Astrocyte of the hippocampus (primary cell): ENCODE results near the gene SVEP1.
"Not testable (repeated sequence)": the region's sequence is repeated elsewhere in the genome, so short reads cannot be mapped to it uniquely, and the experiment has no call there.

ENCODE experiments used
- DNase-seq: peaks from one replicate; pipeline ENCODE4 v3.0.0; 2011; ENCODE audit warnings: low read depth, low spot score

SVEP1 gene

GRCh38 chr9:110579034-110579861, at the start of gene SVEP1:
SVEP1 (minus strand) TSS chr9:110579741; CDS start chr9:110579543, 198 bp downstream.
- DNase-seq = peak; percentile 62

DNA sequence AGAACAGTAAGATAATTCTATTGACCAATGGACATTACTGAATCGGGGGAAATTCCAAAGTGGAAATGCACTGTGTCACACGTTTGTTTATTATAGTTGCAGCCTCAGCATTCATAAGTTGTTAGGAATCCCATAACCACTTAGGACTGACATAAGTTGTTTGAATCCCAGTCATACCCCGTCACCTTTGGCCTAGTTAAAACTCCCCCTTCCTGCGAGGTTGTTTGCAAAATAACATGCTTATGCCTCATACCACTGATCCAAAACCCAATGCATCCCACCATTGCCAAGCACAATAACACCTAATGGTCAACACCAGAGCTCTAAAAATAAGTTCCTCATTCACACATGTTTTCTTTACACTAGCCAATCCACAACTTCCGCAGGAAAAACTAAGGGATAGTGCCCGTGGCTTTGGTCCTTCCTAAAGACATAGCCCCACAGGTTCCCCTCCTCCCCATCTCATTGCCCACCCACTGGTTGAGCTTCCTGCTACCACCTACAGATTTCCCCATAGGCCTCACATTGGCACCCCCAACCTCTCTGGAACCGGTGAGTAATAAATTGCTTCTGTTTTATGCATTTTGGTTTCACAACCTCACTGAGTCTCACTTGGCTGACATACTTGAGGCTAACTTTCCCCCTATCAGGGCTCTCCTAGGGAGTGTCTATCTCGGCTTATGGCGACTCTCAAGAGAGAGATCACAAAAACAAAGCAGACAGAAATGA, 46.7 kb upstream of the SVEP1 start:
- DNase-seq = peak; percentile 75

DNA sequence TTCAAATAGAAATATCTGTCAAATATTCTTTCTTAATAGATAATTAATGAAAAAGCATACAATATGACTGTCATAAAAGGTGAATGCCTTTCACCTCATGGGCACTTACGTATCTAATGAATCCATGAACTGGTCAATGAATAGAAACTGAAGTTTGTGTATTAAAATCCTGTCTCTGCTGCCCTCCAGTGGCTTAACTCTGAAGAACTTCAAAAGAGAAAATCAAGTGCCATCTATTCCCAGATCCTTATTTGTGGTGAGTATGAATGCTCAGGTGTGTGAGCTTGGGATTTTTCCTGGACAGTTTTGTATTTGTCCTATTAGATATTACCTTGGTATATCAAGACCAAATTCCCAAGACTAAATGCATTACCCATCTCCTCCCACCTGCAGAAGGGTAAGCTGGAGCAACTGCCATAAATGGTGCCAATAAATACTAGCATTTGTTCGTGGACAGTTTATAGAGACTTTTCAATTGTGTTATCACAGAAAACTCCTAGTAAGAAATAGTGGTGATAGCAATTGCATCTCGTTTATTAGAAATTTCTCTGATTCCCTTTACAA, 44.0 kb upstream of the SVEP1 start:
- DNase-seq = peak; percentile 74

- no peak for DNase-seq
These were observed 42.8 kb upstream of the SVEP1 start for GRCh38 chr9:110622368-110622767.

- DNase-seq = no peak
These were observed 41.2 kb upstream of the SVEP1 start for GRCh38 chr9:110620726-110621125.

DNA sequence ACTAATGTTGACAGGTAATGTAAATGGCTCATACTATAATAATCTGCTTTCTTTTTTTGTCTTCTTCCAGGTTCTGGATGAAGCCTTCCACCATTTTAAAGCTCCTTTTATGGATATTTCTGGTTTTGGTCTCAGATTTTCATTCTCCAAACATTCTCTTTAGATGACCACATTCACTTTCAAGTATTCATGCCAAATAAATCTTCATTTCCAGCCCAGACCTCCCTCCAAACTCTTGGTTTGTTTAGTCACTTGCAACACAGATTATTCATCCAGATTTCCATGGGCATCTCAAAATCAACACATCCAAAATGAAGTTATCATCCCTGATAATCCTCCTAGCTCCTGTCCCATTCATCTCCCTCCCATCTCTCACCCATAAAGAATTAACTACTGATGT, 40.3 kb upstream of the SVEP1 start:
- peak; percentile 33 for DNase-seq

- peak; percentile 64 for DNase-seq
These were observed 36.0 kb upstream of the SVEP1 start for GRCh38 chr9:110615498-110615897.

- not testable (repeated sequence) for DNase-seq
These were observed 35.0 kb upstream of the SVEP1 start for GRCh38 chr9:110614576-110614975.

DNA sequence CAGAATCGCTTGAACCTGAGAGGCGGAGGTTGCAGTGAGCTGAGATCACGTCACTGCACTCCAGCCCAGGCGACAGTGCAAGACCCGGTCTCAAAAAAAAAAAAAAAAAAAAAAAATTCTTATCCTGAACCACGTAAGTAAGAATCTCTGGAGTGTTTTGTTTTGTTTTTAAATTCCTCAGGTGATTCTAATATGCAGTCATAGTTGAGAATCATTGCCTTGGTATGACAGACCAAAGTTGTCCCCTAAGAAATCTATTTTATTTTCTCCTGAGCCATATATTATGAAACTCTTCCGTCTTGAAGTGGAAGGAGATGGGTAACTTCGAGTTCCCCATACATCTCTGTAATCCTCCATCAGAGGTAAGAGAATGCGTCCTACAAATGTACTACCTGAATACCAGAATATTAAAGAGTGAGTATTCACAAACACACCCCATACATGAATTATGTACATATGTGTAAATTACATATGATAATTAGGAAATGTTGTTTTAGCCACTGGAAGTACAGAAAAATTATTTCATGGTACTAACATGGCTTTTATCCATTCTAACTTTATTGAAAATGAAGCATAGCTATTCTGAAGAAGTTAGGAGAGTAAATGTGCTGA, 26.7 kb upstream of the SVEP1 start:
- no peak for DNase-seq

- DNase-seq = no peak
These were observed 26.0 kb upstream of the SVEP1 start for GRCh38 chr9:110605565-110605964.

DNA sequence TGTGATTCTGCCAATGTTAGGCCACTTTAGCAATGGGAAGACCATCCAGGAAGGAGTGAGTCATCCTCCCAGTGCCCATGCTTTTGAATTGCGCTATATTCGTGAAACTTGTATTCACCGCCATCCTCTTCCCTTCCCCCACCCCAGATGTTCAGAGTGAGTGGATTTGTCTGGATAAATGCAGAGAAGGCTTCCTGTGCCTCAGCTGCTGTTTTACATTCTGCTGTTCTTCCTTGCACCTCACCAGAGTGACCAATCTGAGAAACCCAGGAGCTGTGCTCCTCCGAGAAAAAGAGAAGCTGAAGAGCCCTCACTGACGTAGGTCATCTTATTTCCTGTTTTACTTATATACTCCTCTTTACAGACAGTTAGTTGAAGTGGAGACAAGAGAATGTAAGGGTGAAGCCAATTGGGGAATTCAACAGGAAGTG, 24.6 kb upstream of the SVEP1 start:
- DNase-seq = no peak

- DNase-seq = no peak
These were observed 22.7 kb upstream of the SVEP1 start for GRCh38 chr9:110602281-110602680.

DNA sequence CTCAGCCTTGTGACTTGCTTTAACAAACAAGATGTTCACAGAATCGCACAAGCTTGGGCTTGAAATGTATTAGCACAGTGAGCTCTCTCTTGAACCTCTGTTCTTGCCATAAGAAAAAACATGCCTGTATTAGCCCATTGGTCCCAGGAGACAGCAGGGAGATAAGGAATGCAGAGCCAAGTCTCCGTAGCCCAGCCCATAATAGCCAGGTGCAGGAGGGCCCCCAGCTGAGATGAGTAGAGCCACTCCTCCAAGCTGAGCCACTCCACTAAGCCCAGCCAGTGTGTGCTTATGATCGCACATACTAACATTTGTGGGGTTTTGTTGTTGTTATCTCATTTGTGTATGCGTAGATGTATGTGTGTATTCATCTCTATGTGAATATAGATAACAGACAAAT, 21.6 kb upstream of the SVEP1 start:
- DNase-seq = no peak

DNA sequence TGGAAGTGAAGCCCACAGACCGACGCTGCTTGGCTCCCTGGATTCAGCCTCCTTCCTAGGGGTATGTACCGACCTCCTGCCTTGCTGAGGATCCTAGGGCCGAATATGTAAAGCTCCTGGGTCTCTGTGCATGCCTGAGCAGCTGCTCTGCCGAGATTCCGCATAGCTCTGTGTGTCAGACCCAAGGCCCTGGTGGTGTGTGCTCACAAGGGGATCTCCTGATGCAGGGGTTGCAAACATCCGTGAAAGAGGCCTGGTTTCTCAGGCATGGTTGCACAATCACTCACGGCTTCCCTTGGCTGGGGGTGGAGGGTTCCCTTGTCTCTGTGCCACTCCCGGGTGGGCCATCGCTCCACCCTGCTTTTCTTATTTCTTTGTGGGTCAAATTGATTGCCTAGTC, 19.9 kb upstream of the SVEP1 start:
- DNase-seq = no peak

DNA sequence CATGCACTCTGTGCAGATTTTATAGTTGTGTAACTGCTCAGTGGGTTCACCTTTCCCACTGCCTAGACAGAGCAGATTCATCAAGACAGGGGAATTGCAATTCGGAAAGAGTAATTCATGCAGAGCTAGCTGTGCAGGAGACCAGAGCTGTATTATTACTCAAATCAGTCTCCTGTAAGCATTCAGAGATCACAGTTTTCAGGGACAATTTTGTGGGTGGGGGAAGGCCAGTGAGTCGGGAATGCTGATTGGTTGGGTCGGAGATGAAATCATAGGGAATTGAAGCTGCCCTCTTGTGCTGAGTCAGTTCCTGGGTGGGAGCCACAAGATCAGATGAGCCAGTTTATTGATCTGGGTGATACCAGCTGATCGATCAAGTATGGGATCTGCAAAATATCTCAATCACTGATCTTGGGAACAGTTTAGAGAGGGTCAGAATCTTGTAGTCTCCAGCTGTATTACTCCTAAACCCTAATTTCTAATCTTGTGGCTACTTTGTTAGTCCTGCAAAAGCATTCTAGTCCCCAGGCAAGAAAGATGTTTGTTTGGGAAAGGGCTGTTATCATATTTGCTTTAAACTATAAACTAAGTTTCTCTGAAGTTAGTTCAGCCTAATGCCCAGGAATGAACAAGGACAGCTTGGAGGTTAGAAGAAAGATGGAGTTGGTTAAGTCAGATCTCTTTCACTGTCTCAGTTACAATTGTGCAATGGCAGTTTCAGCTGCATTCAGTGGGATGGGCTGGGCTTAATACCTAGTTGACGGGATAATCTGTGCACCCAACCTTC, 12.7 kb upstream of the SVEP1 start:
- no peak for DNase-seq

GRCh38 chr9:110591526-110591925, 12.0 kb upstream of the SVEP1 start:
- no peak for DNase-seq

DNA sequence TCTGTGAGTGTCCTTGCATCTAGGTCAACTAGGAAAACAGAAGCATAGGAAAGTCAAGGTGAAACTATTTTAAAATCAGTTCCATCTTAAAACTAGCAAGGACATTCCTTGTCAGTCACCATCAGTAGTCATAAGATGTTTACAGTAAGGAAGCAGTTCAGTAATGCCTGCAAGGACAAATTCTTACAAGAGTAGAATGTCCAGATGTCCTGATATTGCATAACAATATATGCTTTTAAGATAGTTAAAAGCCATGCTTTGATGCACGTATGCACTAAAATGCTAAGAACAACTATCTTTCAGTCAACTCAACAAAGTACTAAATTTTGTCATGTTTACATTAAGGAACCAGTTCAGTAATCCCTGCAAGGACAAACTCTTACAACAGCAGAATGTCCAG, 11.3 kb upstream of the SVEP1 start:
- DNase-seq = no peak

DNA sequence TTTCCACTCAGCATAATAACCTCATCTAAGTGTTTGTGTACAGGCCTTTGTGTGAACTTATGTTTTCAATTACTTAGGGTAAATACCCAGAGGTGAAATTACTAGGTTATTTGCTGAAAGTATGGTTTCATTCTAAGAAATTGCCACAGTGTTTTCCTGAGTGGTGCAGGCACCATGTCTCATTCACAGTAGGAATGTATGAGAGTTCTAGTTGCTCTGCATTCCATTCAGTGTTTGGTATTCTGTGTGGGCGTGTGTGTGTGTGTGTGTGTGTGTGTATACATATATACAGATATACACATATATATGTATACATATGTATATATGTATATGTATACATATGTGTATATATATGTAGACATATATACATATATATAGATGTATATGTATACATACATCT, 8.8 kb upstream of the SVEP1 start:
- DNase-seq = no peak

GRCh38 chr9:110583237-110583636, 3.7 kb upstream of the SVEP1 start:
- DNase-seq = no peak

GRCh38 chr9:110582156-110582555, 2.6 kb upstream of the SVEP1 start:
- no peak for DNase-seq

DNA sequence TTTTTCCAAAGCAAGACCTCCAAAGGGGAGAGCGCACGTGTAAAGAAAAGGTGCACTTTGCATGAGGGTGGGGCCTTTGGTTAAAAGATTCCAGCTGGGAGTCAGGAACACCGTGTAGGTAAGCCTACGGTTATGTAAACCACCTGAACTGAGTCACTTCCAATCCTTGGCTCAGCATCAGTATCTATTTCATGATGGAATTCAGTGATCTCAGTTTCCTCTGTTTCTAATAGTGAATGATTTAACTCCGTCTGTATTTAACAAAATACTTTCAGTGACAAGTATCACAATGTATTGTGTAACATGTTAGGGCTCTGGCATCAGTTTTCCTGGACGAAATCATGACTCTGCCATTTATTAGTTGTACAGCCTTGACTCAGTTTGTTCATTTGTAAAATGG, 1.3 kb upstream of the SVEP1 start:
- DNase-seq = no peak

- DNase-seq = peak; percentile 33
These were observed 300 bp upstream of the SVEP1 start for GRCh38 chr9:110579862-110580219.
